T-helper 2 cell treated with Interferon-gamma antibody and Interleukin-4, amounts not matched to agents 100 ng/mL and 5 ng/mL, for 36 hours (primary cell): ENCODE results near the gene ITPR1. TPM values are rescaled to one million over a fixed set of nuclear protein-coding genes. Genes with fewer than 3 reads are reported as not detected.

Source experiments
- intact Hi-C: fragments of 100-400 bp; cut with micrococcal nuclease; formaldehyde crosslinking; loops from one replicate; pipeline ENCODE4 v1.15.1; 2023
- total RNA-seq: library from RNA; stranded (reverse); gene quantifications from 2 replicates; pipeline ENCODE4 v1.2.3, GENCODE V29; 2022

ITPR1 gene
- total RNA-seq, 1 donor from 2014 or later, result 40.4 TPM

GRCh38 chr3:4529876-4530588, 36.9 kb downstream of the ITPR1 start:
- intact Hi-C loops, result no loop called here

- intact Hi-C loops, result no loop called here
Measured at GRCh38 chr3:4531478-4532025, 38.4 kb downstream of the ITPR1 start.

- intact Hi-C loops, result no loop called here
Measured at GRCh38 chr3:4532535-4533112, 39.5 kb downstream of the ITPR1 start.

- intact Hi-C loops, result no loop called here
Measured at GRCh38 chr3:4533489-4534443, 40.6 kb downstream of the ITPR1 start.

GRCh38 chr3:4534906-4535305, 41.8 kb downstream of the ITPR1 start:
- intact Hi-C loops, result no loop called here

- intact Hi-C loops, result no loop called here
Measured at GRCh38 chr3:4536260-4536659, 43.1 kb downstream of the ITPR1 start.

GRCh38 chr3:4540267-4540666, 47.1 kb downstream of the ITPR1 start:
- intact Hi-C loops, result no loop called here

GRCh38 chr3:4543110-4543509, 50.0 kb downstream of the ITPR1 start:
- intact Hi-C loops, result no loop called here

GRCh38 chr3:4546346-4547178, 53.4 kb downstream of the ITPR1 start:
- intact Hi-C loops, result no loop called here

GRCh38 chr3:4547799-4548198, 54.7 kb downstream of the ITPR1 start:
- intact Hi-C loops, result no loop called here

GRCh38 chr3:4548356-4548755, 55.2 kb downstream of the ITPR1 start:
- intact Hi-C loops, result no loop called here

- intact Hi-C loops, result no loop called here
Measured at GRCh38 chr3:4548780-4549179, 55.6 kb downstream of the ITPR1 start.

GRCh38 chr3:4549896-4550295, 56.7 kb downstream of the ITPR1 start:
- intact Hi-C loops, result no loop called here

GRCh38 chr3:4551051-4551711, 58.0 kb downstream of the ITPR1 start:
- intact Hi-C loops, result no loop called here

GRCh38 chr3:4551794-4552442, 58.8 kb downstream of the ITPR1 start:
- intact Hi-C loops, result no loop called here

- intact Hi-C loops, result no loop called here
Measured at GRCh38 chr3:4552811-4553210, 59.7 kb downstream of the ITPR1 start.

GRCh38 chr3:4561661-4562060, 68.5 kb downstream of the ITPR1 start:
- intact Hi-C loops, result no loop called here

- intact Hi-C loops, result no loop called here
Measured at GRCh38 chr3:4562595-4562994, 69.4 kb downstream of the ITPR1 start.

GRCh38 chr3:4564270-4564669, 71.1 kb downstream of the ITPR1 start:
- intact Hi-C loops, result no loop called here
